HG03066 (cell line): ENCODE measurements around the gene VSIG2.
"Not testable (repeated sequence)": the region's sequence is repeated elsewhere in the genome, so short reads cannot be mapped to it uniquely, and the experiment has no call there.

Experiments used
- ATAC-seq: cut with Tn5 transposase; IDR thresholded peaks from one replicate; pipeline ENCODE4 v1.9.1; 2021; ENCODE audit warnings: low read depth; ENCODE audit not compliant: unreplicated experiment

VSIG2 gene

GRCh38 chr11:124751741-124752470, at the start of gene VSIG2:
VSIG2 (minus strand) TSS chr11:124752255; CDS start chr11:124752137, 118 bp downstream.
- ATAC-seq = no peak

GRCh38 chr11:124801014-124801413, 49.0 kb upstream of the VSIG2 start:
- no peak for ATAC-seq

GRCh38 chr11:124800226-124800929, 48.3 kb upstream of the VSIG2 start, which contains the start of gene MSANTD2:
MSANTD2 (minus strand) TSS chr11:124800406; CDS start chr11:124800380, 26 bp downstream.
- ATAC-seq = peak; percentile 84

- peak; percentile 37 for ATAC-seq
These were observed 47.5 kb upstream of the VSIG2 start for GRCh38 chr11:124799348-124800225.

- peak; percentile 21 for ATAC-seq
These were observed 46.9 kb upstream of the VSIG2 start for GRCh38 chr11:124798991-124799347.

- ATAC-seq = no peak
These were observed 44.3 kb upstream of the VSIG2 start for GRCh38 chr11:124796312-124796711.

GRCh38 chr11:124793466-124794278, 41.6 kb upstream of the VSIG2 start:
- ATAC-seq = no peak

GRCh38 chr11:124791626-124792341, 39.7 kb upstream of the VSIG2 start:
- peak; percentile 75 for ATAC-seq

GRCh38 chr11:124788521-124788920, 36.5 kb upstream of the VSIG2 start:
- ATAC-seq = no peak

- no peak for ATAC-seq
These were observed 32.0 kb upstream of the VSIG2 start for GRCh38 chr11:124784051-124784450.

- ATAC-seq = no peak
These were observed 30.9 kb upstream of the VSIG2 start for GRCh38 chr11:124783002-124783401.

- ATAC-seq = no peak
These were observed 27.5 kb upstream of the VSIG2 start for GRCh38 chr11:124779568-124779967.

- ATAC-seq = no peak
These were observed 26.2 kb upstream of the VSIG2 start for GRCh38 chr11:124778281-124778680.

- no peak for ATAC-seq
These were observed 25.0 kb upstream of the VSIG2 start for GRCh38 chr11:124776865-124777645.

GRCh38 chr11:124770959-124771358, 18.9 kb upstream of the VSIG2 start:
- not testable (repeated sequence) for ATAC-seq

- no peak for ATAC-seq
These were observed 18.0 kb upstream of the VSIG2 start for GRCh38 chr11:124769806-124770774.

GRCh38 chr11:124768914-124769313, 16.9 kb upstream of the VSIG2 start:
- ATAC-seq = no peak

GRCh38 chr11:124766156-124766555, 14.1 kb upstream of the VSIG2 start:
- no peak for ATAC-seq
